ENCODE data around the gene ZNF408.
A peak's percentile ranks its signal among the peaks of the same experiment; 100 is the strongest.

Gene ZNF408

GRCh38 chr11:46725338-46726205, 24.7 kb downstream of the ZNF408 start:
- Mint-ChIP-seq H3K9me3 (no peaks in the 10 kb centered on the region), H3K4me1 (no peaks in the 10 kb centered on the region), H3K27me3 (no peaks in the 10 kb centered on the region), H3K4me3 (no peak overlapping the region), H3K36me3 (no peaks in the 10 kb centered on the region), H3K27ac (no peak overlapping the region)

- H3K4me3 Mint-ChIP-seq: no peak overlapping the region
- H3K9me3 Mint-ChIP-seq: no peaks in the 10 kb centered on the region
- no peaks in the 10 kb centered on the region for H3K36me3 Mint-ChIP-seq
- H3K4me1 Mint-ChIP-seq: no peaks in the 10 kb centered on the region
- no peaks in the 10 kb centered on the region for H3K27me3 Mint-ChIP-seq
- no peak overlapping the region for H3K27ac Mint-ChIP-seq
Measured at GRCh38 chr11:46726206-46726862, 25.5 kb downstream of the ZNF408 start.

- H3K4me3 Mint-ChIP-seq: no peak overlapping the region
- H3K27me3 Mint-ChIP-seq: no peaks in the 10 kb centered on the region
- no peaks in the 10 kb centered on the region for H3K36me3 Mint-ChIP-seq
- H3K27ac Mint-ChIP-seq: no peak overlapping the region
- H3K4me1 Mint-ChIP-seq: no peaks in the 10 kb centered on the region
- H3K9me3 Mint-ChIP-seq: no peaks in the 10 kb centered on the region
Measured at GRCh38 chr11:46727952-46728658, 27.3 kb downstream of the ZNF408 start.

- H3K4me3 Mint-ChIP-seq: no peak overlapping the region
Measured at GRCh38 chr11:46728659-46729040, 27.8 kb downstream of the ZNF408 start.

DNA sequence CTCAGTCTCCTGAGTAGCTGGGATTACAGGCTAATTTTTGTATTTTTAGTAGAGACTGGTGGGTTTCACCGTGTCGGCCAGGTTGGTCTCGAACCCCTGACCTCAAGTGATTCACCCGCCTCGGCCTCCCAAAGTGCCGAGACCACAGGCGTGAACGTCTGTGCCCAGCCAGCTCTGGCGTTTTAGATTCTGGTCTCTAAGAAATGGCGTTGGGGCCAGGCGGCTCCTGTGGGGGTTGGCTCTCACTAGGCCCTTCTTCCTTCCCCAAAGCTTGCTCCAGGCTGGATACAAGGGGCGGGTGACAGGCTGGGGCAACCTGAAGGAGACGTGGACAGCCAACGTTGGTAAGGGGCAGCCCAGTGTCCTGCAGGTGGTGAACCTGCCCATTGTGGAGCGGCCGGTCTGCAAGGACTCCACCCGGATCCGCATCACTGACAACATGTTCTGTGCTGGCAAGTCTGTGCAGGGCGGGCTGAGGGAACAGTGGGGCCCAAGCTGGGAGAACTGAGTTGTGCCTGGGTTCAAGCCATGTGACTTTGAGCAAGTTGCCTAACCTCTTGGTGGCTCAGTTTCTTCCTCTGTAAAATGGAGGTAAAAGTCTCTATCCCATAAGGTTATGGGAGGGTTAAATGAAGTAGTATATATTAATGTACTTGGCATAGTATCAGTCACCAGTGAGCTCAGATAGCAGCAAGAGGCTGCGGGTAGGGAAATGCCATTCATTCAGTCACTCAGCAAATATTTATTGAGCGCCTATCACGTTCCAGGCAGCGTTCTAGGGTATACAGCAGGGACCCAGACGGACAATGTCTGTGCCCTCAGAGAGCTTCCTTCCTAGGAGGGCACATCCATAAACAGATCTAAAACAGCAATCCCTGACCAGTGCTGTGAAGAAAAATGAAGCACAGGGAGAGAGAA, 28.5 kb downstream of the ZNF408 start:
- Mint-ChIP-seq H3K9me3 (no peaks in the 10 kb centered on the region), H3K27me3 (no peaks in the 10 kb centered on the region), H3K27ac (no peak overlapping the region), H3K4me1 (no peaks in the 10 kb centered on the region), H3K36me3 (no peaks in the 10 kb centered on the region), H3K4me3 (no peak overlapping the region)

More at GRCh38 chr11:46728659-46729040, 27.8 kb downstream of the ZNF408 start:
- H3K36me3 Mint-ChIP-seq: no peaks in the 10 kb centered on the region
- H3K4me1 Mint-ChIP-seq: no peaks in the 10 kb centered on the region
- no peaks in the 10 kb centered on the region for H3K27me3 Mint-ChIP-seq
- no peaks in the 10 kb centered on the region for H3K9me3 Mint-ChIP-seq
- H3K27ac Mint-ChIP-seq: no peak overlapping the region

GRCh38 chr11:46731545-46731944, 30.7 kb downstream of the ZNF408 start:
- H3K27ac Mint-ChIP-seq: no peak overlapping the region
- no peaks in the 10 kb centered on the region for H3K4me1 Mint-ChIP-seq
- no peaks in the 10 kb centered on the region for H3K9me3 Mint-ChIP-seq

GRCh38 chr11:46733234-46733633, 32.4 kb downstream of the ZNF408 start:
- H3K4me3 Mint-ChIP-seq: no peak overlapping the region
- H3K27ac Mint-ChIP-seq: no peak overlapping the region
- H3K36me3 Mint-ChIP-seq: no peaks in the 10 kb centered on the region
- no peaks in the 10 kb centered on the region for H3K4me1 Mint-ChIP-seq
- H3K9me3 Mint-ChIP-seq: no peaks in the 10 kb centered on the region
- H3K27me3 Mint-ChIP-seq: no peaks in the 10 kb centered on the region

More at GRCh38 chr11:46731545-46731944, 30.7 kb downstream of the ZNF408 start:
- Mint-ChIP-seq H3K4me3 (no peak overlapping the region), H3K27me3 (no peaks in the 10 kb centered on the region), H3K36me3 (no peaks in the 10 kb centered on the region)

- Mint-ChIP-seq H3K36me3 (no peaks in the 10 kb centered on the region), H3K4me3 (no peak overlapping the region), H3K4me1 (no peaks in the 10 kb centered on the region), H3K27ac (no peak overlapping the region), H3K27me3 (no peaks in the 10 kb centered on the region), H3K9me3 (no peaks in the 10 kb centered on the region)
Measured at GRCh38 chr11:46736146-46736545, 35.3 kb downstream of the ZNF408 start.

- no peak overlapping the region for H3K27ac Mint-ChIP-seq
- no peaks in the 10 kb centered on the region for H3K27me3 Mint-ChIP-seq
- H3K9me3 Mint-ChIP-seq: no peaks in the 10 kb centered on the region
- no peaks in the 10 kb centered on the region for H3K36me3 Mint-ChIP-seq
- no peak overlapping the region for H3K4me3 Mint-ChIP-seq
- no peaks in the 10 kb centered on the region for H3K4me1 Mint-ChIP-seq
Measured at GRCh38 chr11:46736615-46737014, 35.8 kb downstream of the ZNF408 start.

DNA sequence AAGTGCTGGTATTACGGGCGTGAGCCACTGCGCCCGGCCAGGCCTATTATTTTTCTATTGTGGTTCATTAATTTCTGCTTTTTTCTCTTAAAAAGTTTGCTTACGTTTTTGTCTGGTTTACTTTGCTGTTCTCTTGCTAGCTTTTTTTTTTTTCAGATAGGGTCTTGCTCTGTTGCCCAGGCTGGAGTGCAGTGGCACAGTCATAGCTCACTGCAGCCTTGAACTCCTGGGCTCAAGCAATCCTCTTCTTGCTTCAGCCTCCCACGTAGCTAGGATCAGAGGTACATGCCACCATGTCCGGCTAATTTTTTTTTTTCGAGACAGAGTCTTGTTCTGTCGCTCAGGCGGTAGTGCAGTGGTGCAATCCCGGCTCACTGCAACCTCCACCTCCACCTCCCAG, 36.9 kb downstream of the ZNF408 start:
- Mint-ChIP-seq H3K27ac (no peak overlapping the region), H3K27me3 (no peaks in the 10 kb centered on the region), H3K4me1 (no peaks in the 10 kb centered on the region), H3K36me3 (peaks cover 1% of the 10 kb centered on the region), H3K4me3 (no peak overlapping the region), H3K9me3 (no peaks in the 10 kb centered on the region)

- H3K27ac Mint-ChIP-seq: no peak overlapping the region
- no peaks in the 10 kb centered on the region for H3K27me3 Mint-ChIP-seq
- H3K4me3 Mint-ChIP-seq: no peak overlapping the region
- no peaks in the 10 kb centered on the region for H3K4me1 Mint-ChIP-seq
- peaks cover 3% of the 10 kb centered on the region for H3K36me3 Mint-ChIP-seq
- no peaks in the 10 kb centered on the region for H3K9me3 Mint-ChIP-seq
Measured at GRCh38 chr11:46738887-46739286, 38.1 kb downstream of the ZNF408 start.

DNA sequence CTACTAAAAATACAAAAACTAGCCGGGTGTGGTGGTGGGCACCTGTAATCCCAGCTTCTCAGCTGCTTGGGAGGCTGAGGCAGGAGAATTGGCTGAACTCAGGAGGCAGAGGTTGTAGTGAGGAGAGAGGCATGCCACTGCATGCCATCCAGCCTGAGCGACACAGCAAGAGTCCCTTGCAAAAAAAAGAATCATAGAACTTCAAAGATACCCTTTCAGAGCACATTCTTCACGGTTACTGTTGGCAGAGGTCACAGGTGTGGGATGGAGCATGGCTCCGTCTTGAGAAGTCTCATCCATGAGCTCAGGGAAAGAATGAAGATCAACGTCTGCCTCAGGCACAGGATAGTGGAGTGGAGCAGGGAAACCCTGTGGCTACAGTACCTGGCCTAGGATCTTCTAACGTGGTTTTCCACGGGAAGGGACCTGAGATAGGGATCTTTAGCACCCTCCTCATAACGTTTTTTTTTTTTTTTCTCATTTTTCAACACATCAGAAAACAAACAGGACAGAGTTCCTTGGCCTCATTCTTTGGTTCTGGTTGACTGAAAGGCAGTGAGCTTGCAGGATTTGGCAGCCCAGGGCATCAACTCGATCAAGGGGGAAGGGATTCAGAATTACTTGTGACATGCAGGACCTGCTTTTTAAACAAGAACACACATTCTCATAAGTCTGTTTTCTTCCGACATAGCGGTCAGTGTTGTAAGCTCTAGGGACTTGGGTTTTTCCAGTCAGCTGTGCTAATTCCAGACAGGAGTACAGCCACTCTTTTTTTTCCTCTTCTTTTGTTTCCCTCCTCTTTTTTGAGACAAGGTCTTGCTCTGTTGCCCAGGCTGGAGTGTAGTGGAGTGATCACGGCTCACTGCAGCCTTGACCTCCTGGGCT, 41.0 kb downstream of the ZNF408 start:
- Mint-ChIP-seq H3K4me3 (no peak overlapping the region), H3K36me3 (peaks cover 5% of the 10 kb centered on the region), H3K4me1 (no peaks in the 10 kb centered on the region), H3K9me3 (no peaks in the 10 kb centered on the region), H3K27me3 (no peaks in the 10 kb centered on the region), H3K27ac (no peak overlapping the region)

DNA sequence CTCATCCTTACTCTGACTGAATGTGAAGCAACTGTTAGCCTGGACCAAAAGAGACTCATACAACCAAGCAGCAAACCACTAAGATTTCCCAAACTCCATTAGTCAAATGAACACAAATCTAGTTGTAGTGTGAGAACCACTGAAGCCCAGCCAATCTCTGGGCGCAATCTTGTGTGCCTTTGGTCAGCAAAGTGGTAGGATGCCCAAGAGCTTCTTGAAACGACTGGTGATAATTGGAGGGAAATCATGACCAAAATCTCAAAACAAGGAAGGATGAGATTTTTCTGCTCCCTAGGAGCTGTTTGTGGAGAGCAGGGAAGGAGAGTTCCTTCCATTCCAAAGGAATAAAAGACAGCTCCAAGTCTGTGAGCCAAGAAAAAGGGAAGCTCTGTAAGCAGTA, 42.2 kb downstream of the ZNF408 start:
- H3K27me3 Mint-ChIP-seq: no peaks in the 10 kb centered on the region
- H3K27ac Mint-ChIP-seq: no peak overlapping the region
- H3K4me3 Mint-ChIP-seq: no peak overlapping the region
- H3K4me1 Mint-ChIP-seq: no peaks in the 10 kb centered on the region
- no peaks in the 10 kb centered on the region for H3K9me3 Mint-ChIP-seq
- peaks cover 7% of the 10 kb centered on the region for H3K36me3 Mint-ChIP-seq

GRCh38 chr11:46743693-46744339, 43.0 kb downstream of the ZNF408 start:
- Mint-ChIP-seq H3K4me1 (no peaks in the 10 kb centered on the region), H3K27me3 (no peaks in the 10 kb centered on the region), H3K36me3 (peaks cover 9% of the 10 kb centered on the region), H3K9me3 (no peaks in the 10 kb centered on the region), H3K4me3 (no peak overlapping the region), H3K27ac (peak overlapping the region; percentile 52)
